Natural killer cell (primary cell): ENCODE results near the gene IP6K3. TPM values are rescaled to one million over a fixed set of nuclear protein-coding genes. Genes with fewer than 3 reads are reported as not detected.

Experiments used
- ATAC-seq, 3 donors: fragments of 150-1000 bp in 2 of 3; fragments of 200-7000 bp in 1 of 3; cut with Tn5 transposase; 1 replicate in 1 of 3; 2 replicates in 2 of 3; pipeline ENCODE4 v1.10.0; 2021; ENCODE audit warnings: mild to moderate bottlenecking in 2 of 3, moderate library complexity in 2 of 3
- DNase-seq, 2 donors: peaks; one replicate each; pipeline versions ENCODE4 v3.0.0 to v3.0.0-alpha.2; 2013 to 2021; ENCODE audit warnings: mixed read lengths in 1 of 2
- H3K27ac ChIP-seq: one replicate; pipeline ENCODE4 v1.5.1; 2013; ENCODE audit warnings: mild to moderate bottlenecking, low read length
- H3K27me3 ChIP-seq: one replicate; pipeline ENCODE4 v1.6.1; 2013; ENCODE audit warnings: low read length; ENCODE audit not compliant: control insufficient read depth, insufficient read depth
- H3K36me3 ChIP-seq: one replicate; pipeline ENCODE4 v1.6.1; 2013; ENCODE audit warnings: low read length; ENCODE audit not compliant: control insufficient read depth, insufficient read depth
- H3K4me1 ChIP-seq: one replicate; pipeline ENCODE4 v1.6.1; 2013; ENCODE audit warnings: low read length; ENCODE audit not compliant: control insufficient read depth, insufficient read depth
- H3K4me3 ChIP-seq: one replicate; pipeline ENCODE4 v1.5.1; 2013; ENCODE audit warnings: low read length
- H3K9me3 ChIP-seq: one replicate; pipeline ENCODE4 v1.6.1; 2013; ENCODE audit warnings: low read length; ENCODE audit not compliant: control insufficient read depth, insufficient read depth
- H3K27ac Mint-ChIP-seq, 2 donors: one replicate each; pipeline ENCODE4 v1.8.0; 2022; ENCODE audit warnings: mild to moderate bottlenecking in 2 of 2, mixed read lengths in 2 of 2, moderate library complexity in 1 of 2
- H3K27me3 Mint-ChIP-seq, 2 donors: one replicate each; pipeline ENCODE4 v1.8.0; 2022; ENCODE audit warnings: low read depth in 2 of 2, mixed read lengths in 2 of 2
- H3K36me3 Mint-ChIP-seq: one replicate; pipeline ENCODE4 v1.8.0; 2022; ENCODE audit warnings: mixed read lengths
- H3K4me1 Mint-ChIP-seq, 2 donors: one replicate each; pipeline ENCODE4 v1.8.0; 2022; ENCODE audit warnings: mixed read lengths in 2 of 2
- H3K4me3 Mint-ChIP-seq: one replicate; pipeline ENCODE4 v1.8.0; 2022; ENCODE audit warnings: mild to moderate bottlenecking, moderate library complexity, mixed read lengths
- H3K9me3 Mint-ChIP-seq, 2 donors: one replicate each; pipeline ENCODE4 v1.8.0; 2022; ENCODE audit warnings: mixed read lengths in 2 of 2
- WGBS: methylation state at CpG from one replicate; pipeline ENCODE4 v1.1.7; 2013; ENCODE audit warnings: missing lambda C conversion rate; ENCODE audit not compliant: insufficient coverage; 5-methylcytosine and 5-hydroxymethylcytosine counted together
- intact Hi-C: fragments of 100-400 bp; cut with micrococcal nuclease; formaldehyde crosslinking; loops from one replicate; pipeline ENCODE4 v1.14.2; 2022
- total RNA-seq, 4 donors: library from RNA; stranded (reverse); fragments of 120-200 nt in 1 of 4; gene quantifications; one replicate each; pipeline versions ENCODE4 v1.2.3 to v1.2.4, GENCODE V29; 2013 to 2022
- TF ChIP-seq, protein P1 (sequence below): fragments of 200-600 bp; IDR thresholded peaks from one replicate; pipeline ENCODE4 v1.8.0; 2022; ENCODE audit warnings: antibody characterized with exemption

IP6K3 gene, protein sequence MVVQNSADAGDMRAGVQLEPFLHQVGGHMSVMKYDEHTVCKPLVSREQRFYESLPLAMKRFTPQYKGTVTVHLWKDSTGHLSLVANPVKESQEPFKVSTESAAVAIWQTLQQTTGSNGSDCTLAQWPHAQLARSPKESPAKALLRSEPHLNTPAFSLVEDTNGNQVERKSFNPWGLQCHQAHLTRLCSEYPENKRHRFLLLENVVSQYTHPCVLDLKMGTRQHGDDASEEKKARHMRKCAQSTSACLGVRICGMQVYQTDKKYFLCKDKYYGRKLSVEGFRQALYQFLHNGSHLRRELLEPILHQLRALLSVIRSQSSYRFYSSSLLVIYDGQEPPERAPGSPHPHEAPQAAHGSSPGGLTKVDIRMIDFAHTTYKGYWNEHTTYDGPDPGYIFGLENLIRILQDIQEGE
- total RNA-seq: not detected
- not detected for total RNA-seq (2013)

DNA sequence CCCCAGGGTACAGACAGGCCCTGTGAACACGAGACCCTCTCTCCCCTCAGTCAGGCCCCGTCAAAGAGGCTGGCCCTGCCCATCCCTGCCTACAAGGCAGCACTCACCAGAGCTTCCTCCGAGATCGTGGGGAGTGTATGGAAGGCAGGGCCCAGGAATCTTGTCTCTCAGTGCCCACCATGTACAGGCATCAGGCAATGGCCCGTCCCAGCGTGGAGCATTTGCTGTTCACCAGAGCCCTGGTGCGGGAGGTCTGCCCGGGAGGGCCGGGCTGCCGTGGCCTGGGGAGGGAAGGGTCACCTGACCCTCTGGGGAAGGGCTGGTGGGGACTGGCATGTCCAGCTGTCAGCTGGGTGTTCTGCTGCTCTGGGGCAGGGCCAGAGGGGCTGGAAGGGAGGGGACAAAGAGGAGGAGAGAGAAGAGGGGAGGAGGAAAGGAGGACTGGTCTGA lies at the start of gene IP6K3:
IP6K3 (minus strand) TSS at position 255 of the 450 bp plus-strand sequence. CDS start 11,429 bp downstream, outside the sequence.
- no peaks in the 10 kb centered on the region for H3K4me1 ChIP-seq
- no peaks in the 10 kb centered on the region for H3K36me3 ChIP-seq
- H3K9me3 Mint-ChIP-seq: no peaks in the 10 kb centered on the region
- DNase-seq: no peak
- H3K4me1 Mint-ChIP-seq: peaks cover 5% of the 10 kb centered on the region in 2 donors
- intact Hi-C loops: no loop called here
- ATAC-seq: no peak
- no peak within 1 kb of the TSS for H3K27ac ChIP-seq
- WGBS: 77% methylated on average over 10 of the region's 10 CpGs
- no peak within 1 kb of the TSS for H3K27ac Mint-ChIP-seq
- peaks cover 7 to 12% of the 10 kb centered on the region in 2 donors for H3K27me3 Mint-ChIP-seq
- TF ChIP-seq, protein P1, sequence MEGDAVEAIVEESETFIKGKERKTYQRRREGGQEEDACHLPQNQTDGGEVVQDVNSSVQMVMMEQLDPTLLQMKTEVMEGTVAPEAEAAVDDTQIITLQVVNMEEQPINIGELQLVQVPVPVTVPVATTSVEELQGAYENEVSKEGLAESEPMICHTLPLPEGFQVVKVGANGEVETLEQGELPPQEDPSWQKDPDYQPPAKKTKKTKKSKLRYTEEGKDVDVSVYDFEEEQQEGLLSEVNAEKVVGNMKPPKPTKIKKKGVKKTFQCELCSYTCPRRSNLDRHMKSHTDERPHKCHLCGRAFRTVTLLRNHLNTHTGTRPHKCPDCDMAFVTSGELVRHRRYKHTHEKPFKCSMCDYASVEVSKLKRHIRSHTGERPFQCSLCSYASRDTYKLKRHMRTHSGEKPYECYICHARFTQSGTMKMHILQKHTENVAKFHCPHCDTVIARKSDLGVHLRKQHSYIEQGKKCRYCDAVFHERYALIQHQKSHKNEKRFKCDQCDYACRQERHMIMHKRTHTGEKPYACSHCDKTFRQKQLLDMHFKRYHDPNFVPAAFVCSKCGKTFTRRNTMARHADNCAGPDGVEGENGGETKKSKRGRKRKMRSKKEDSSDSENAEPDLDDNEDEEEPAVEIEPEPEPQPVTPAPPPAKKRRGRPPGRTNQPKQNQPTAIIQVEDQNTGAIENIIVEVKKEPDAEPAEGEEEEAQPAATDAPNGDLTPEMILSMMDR: no peak
- H3K4me3 ChIP-seq: no peak within 1 kb of the TSS
- H3K27me3 ChIP-seq: no peaks in the 10 kb centered on the region
- no peak within 1 kb of the TSS for H3K4me3 Mint-ChIP-seq
- no peaks in the 10 kb centered on the region for H3K36me3 Mint-ChIP-seq
- H3K9me3 ChIP-seq: no peaks in the 10 kb centered on the region

DNA sequence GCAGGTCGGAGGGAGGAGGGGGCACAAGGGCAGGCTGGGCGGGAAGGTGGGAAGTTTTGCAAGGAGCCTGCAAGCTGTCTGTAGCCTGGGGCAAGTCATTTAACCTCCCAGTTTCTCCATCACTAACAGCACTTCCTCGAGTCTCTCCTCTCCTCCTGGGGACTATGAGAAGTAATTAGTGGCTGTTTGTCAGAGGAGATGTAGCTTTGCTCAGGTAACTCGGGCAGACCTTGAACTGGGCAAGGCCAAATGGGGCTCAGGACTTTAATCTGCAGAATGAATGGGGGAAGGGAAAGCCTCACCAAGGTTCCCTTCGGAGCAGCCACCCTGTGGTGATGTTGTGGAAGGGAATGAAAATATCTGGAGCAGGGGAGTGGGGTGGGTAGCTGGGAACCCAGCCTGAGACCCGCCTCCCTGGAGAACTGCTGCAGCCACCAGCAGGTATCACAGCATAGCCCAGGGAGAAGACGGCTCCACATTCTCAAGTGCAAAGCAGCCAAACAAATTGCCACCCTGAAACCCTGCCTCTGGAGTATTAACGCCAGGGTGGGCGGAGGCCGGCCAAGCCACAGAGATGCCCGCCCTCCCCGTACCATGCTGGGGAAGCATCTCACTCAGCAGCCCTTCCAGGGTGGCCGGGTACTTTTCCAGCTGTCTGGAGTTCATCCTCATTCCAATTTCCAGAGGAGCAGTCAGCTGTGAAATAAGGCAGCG lies 48.4 kb upstream of the IP6K3 start:
- H3K27me3 Mint-ChIP-seq: peaks cover 26 to 45% of the 10 kb centered on the region in 2 donors
- Histone ChIP-seq H3K4me3 (no peak overlapping the region), H3K27ac (no peak overlapping the region), H3K9me3 (no peaks in the 10 kb centered on the region), H3K4me1 (no peaks in the 10 kb centered on the region), H3K36me3 (no peaks in the 10 kb centered on the region), H3K27me3 (peaks cover 4% of the 10 kb centered on the region)
- no peaks in the 10 kb centered on the region for H3K36me3 Mint-ChIP-seq
- 71% methylated on average over 12 of the region's 14 CpGs for WGBS
- H3K4me1 Mint-ChIP-seq: no peaks in the 10 kb centered on the region
- ATAC-seq (peak in 1 of 3 donors; percentile 25), DNase-seq (no peak)
- TF ChIP-seq, protein P1: no peak
- intact Hi-C loops: no loop called here
- H3K9me3 Mint-ChIP-seq: no peaks in the 10 kb centered on the region
- H3K4me3 Mint-ChIP-seq: no peak overlapping the region
- H3K27ac Mint-ChIP-seq: no peak overlapping the region

DNA sequence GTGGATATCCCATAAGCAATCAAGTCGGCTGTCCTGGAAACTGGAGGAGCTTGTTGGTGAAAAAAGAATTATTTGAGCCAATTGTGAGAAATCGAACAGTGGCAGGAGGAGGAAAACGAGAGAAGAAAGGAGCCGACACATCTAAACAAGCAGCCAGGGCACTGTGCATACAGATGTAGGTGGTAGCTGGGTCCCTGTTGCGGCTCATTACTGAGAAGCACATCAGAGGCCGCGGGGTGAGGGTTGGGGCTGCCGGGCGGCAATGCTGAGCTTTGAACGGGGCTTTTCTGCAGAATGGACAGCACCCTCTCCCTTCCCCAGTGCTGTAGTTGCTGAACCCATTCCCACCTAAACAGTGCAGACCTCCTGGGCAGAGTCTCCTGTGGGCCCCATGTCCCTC lies 46.3 kb upstream of the IP6K3 start:
- no peaks in the 10 kb centered on the region for H3K36me3 Mint-ChIP-seq
- 75% methylated on average over 10 of the region's 10 CpGs for WGBS
- no peaks in the 10 kb centered on the region for H3K9me3 Mint-ChIP-seq
- H3K27ac ChIP-seq: no peak overlapping the region
- ATAC-seq (no peak), DNase-seq (no peak)
- peaks cover 4% of the 10 kb centered on the region for H3K27me3 ChIP-seq
- H3K4me1 Mint-ChIP-seq: peaks cover 13 to 14% of the 10 kb centered on the region in 2 donors
- intact Hi-C loops: no loop called here
- TF ChIP-seq, protein P1: no peak
- H3K36me3 ChIP-seq: no peaks in the 10 kb centered on the region
- no peak overlapping the region for H3K27ac Mint-ChIP-seq
- peaks cover 12 to 27% of the 10 kb centered on the region in 2 donors for H3K27me3 Mint-ChIP-seq
- H3K4me3 ChIP-seq: no peak overlapping the region
- no peaks in the 10 kb centered on the region for H3K9me3 ChIP-seq
- no peak overlapping the region for H3K4me3 Mint-ChIP-seq
- H3K4me1 ChIP-seq: peaks cover 7% of the 10 kb centered on the region
